GM23248 (cell line): ENCODE data around the gene GPRIN1. TPM values are rescaled to one million over a fixed set of nuclear protein-coding genes. Genes with fewer than 3 reads are reported as not detected.
A peak's percentile ranks its signal among the peaks of the same experiment; 100 is the strongest.

Experiments used
- DNase-seq: peaks from one replicate; pipeline ENCODE4 v3.0.0-alpha.2; 2015
- H2AFZ ChIP-seq: fragments of 200-600 bp; sonication (generic); 2 replicates; pipeline ENCODE4 v1.6.1; 2016; ENCODE audit warnings: antibody characterized with exemption
- H3F3A ChIP-seq: fragments of 200-600 bp; sonication (generic); 2 replicates; pipeline ENCODE4 v1.6.1; 2016; ENCODE audit warnings: mild to moderate bottlenecking, antibody characterized with exemption, mixed run types; ENCODE audit not compliant: insufficient read depth
- H3K27ac ChIP-seq: fragments of 200-600 bp; sonication (generic); 2 replicates; pipeline ENCODE4 v1.5.1; 2016; ENCODE audit warnings: mild to moderate bottlenecking
- H3K27me3 ChIP-seq: fragments of 200-600 bp; sonication (generic); replicated peaks from 2 replicates; pipeline ENCODE4 v1.6.1; 2016; ENCODE audit warnings: mild to moderate bottlenecking; ENCODE audit not compliant: insufficient read depth
- H3K36me3 ChIP-seq: fragments of 200-600 bp; sonication (generic); 2 replicates; pipeline ENCODE4 v1.6.1; 2016; ENCODE audit warnings: low read depth, mild to moderate bottlenecking
- H3K4me1 ChIP-seq: fragments of 200-600 bp; sonication (generic); 2 replicates; pipeline ENCODE4 v1.6.1; 2016; ENCODE audit warnings: mild to moderate bottlenecking; ENCODE audit not compliant: insufficient read depth
- H3K4me2 ChIP-seq: fragments of 200-600 bp; sonication (generic); one replicate; pipeline ENCODE4 v1.6.1; 2016; ENCODE audit warnings: mild to moderate bottlenecking; ENCODE audit not compliant: unreplicated experiment
- H3K4me3 ChIP-seq: fragments of 200-600 bp; sonication (generic); 2 replicates; pipeline ENCODE4 v1.5.1; 2016; ENCODE audit warnings: mild to moderate bottlenecking
- H3K79me2 ChIP-seq: fragments of 200-600 bp; sonication (generic); 2 replicates; pipeline ENCODE4 v1.6.1; 2016; ENCODE audit warnings: mild to moderate bottlenecking; ENCODE audit not compliant: insufficient read depth
- H3K9ac ChIP-seq: fragments of 200-600 bp; sonication (generic); 2 replicates; pipeline ENCODE4 v1.6.1; 2016; ENCODE audit warnings: mild to moderate bottlenecking
- H3K9me2 ChIP-seq: fragments of 200-600 bp; sonication (generic); 2 replicates; pipeline ENCODE4 v1.6.1; 2016; ENCODE audit warnings: mixed run types, mild to moderate bottlenecking, moderate library complexity; ENCODE audit not compliant: insufficient read depth
- H3K9me3 ChIP-seq: fragments of 200-600 bp; sonication (generic); one replicate; pipeline ENCODE4 v1.6.1; 2017; ENCODE audit warnings: low read depth
- H4K20me1 ChIP-seq: fragments of 200-600 bp; sonication (generic); 2 replicates; pipeline ENCODE4 v1.6.0; 2016; ENCODE audit not compliant: insufficient read depth
- EZH2 ChIP-seq: fragments of 200-600 bp; sonication (generic); IDR thresholded peaks from 2 replicates; pipeline ENCODE4 v1.6.1; 2018; ENCODE audit warnings: antibody characterized with exemption, mild to moderate bottlenecking; ENCODE audit not compliant: insufficient read depth, poor library complexity, severe bottlenecking
- EZH2phosphoT487 ChIP-seq: fragments of 200-600 bp; sonication (generic); IDR thresholded peaks from 2 replicates; pipeline ENCODE4 v1.6.1; 2018; ENCODE audit warnings: antibody characterized with exemption, moderate library complexity, mild to moderate bottlenecking, low read depth; ENCODE audit not compliant: insufficient read depth
- WGBS, 2 experiments: methylation state at CpG; one replicate each; pipeline ENCODE4 v1.1.6; 2015 to 2017; ENCODE audit warnings: low lambda C conversion rate in 2 of 2, low coverage in 1 of 2; ENCODE audit errors: missing lambda C conversion rate in 2 of 2; 5-methylcytosine and 5-hydroxymethylcytosine counted together
- in situ Hi-C: fragments of 300-500 bp; cut with MboI; formaldehyde crosslinking; loops from 2 replicates; pipeline ENCODE4 v1.15.0; 2020
- polyA plus RNA-seq: library from polyadenylated mRNA; unstranded; fragments of >200 nt; fragmentation: Nextera tagmentation; extraction: Ambion mirVana; gene quantifications from 2 replicates; pipeline ENCODE4 v1.2.1, GENCODE V29; 2016
- total RNA-seq: library from RNA; depleted of rRNA; stranded (reverse); fragments of >200 nt; shearing (Covaris generic); gene quantifications from 2 replicates; pipeline ENCODE4 v1.2.3, GENCODE V29; 2014

The GPRIN1 gene
- total and polyA plus RNA-seq, 2 experiments from 2014 or later = 1.2 to 4.8 TPM

DNA sequence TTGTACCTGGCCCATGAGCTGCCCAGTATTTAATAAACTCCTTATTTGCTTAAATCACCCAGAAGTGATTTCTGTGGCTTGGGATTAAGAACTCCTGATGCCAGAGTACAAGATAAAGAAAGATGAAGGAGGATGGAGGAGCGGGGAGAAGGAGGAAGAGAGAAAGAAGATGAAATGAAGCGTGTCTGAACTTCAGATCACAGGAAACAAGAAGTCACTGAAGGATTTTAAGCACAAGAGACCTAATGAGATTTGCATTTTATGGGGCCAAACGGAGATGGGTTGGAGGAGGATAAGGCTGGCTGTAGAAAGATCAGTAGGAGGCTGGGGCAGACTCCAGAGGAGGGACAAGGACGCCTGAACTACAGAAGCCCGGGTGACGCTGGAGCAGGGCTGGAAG, 23.6 kb upstream of the GPRIN1 start:
- TF ChIP-seq EZH2 (no peak), EZH2phosphoT487 (no peak)
- peaks cover 65% of the 10 kb centered on the region for H3K27me3 ChIP-seq
- H2AFZ ChIP-seq = no peak overlapping the region
- in situ Hi-C loops = no loop called here
- 7 to 8% methylated on average over 6 of the region's 6 CpGs for WGBS, 2 experiments
- H3K4me3 ChIP-seq = no peak overlapping the region
- no peaks in the 10 kb centered on the region for H3K9me3 ChIP-seq
- no peak overlapping the region for H3K4me2 ChIP-seq
- H3K27ac ChIP-seq = no peak overlapping the region
- no peaks in the 10 kb centered on the region for H3F3A ChIP-seq
- H3K4me1 ChIP-seq = no peaks in the 10 kb centered on the region
- H3K36me3 ChIP-seq = no peaks in the 10 kb centered on the region
- DNase-seq = no peak
- H3K9me2 ChIP-seq = no peaks in the 10 kb centered on the region
- H3K79me2 ChIP-seq = no peaks in the 10 kb centered on the region
- no peaks in the 10 kb centered on the region for H4K20me1 ChIP-seq
- H3K9ac ChIP-seq = no peak overlapping the region

DNA sequence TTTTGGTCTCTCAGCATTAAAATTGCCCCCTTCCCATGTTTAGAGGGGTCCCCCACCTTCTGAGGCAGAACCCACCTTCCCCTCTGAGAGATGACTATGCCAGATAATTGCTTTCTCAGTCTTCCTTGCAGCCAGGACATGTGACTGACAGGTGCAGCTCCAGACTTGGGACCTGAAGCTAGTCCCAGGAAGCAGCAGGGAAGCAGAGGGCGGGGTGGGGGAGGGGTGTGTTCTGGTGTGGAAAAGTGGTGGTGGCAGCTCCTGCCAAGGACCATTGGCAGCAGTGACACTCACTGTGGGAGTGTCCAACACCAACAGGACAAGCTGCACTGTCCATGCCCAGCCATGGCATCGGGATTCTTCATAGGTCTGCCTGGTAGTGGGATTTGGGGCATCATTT, 22.8 kb upstream of the GPRIN1 start:
- in situ Hi-C loops = no loop called here
- H3K9me3 ChIP-seq = no peaks in the 10 kb centered on the region
- no peaks in the 10 kb centered on the region for H3K4me1 ChIP-seq
- H4K20me1 ChIP-seq = no peaks in the 10 kb centered on the region
- no peaks in the 10 kb centered on the region for H3K36me3 ChIP-seq
- H3K4me3 ChIP-seq = no peak overlapping the region
- no peak overlapping the region for H3K27ac ChIP-seq
- no peaks in the 10 kb centered on the region for H3F3A ChIP-seq
- H3K79me2 ChIP-seq = no peaks in the 10 kb centered on the region
- 41 to 70% methylated on average over 2 of the region's 2 CpGs for WGBS, 2 experiments
- H3K9ac ChIP-seq = no peak overlapping the region
- H3K9me2 ChIP-seq = no peaks in the 10 kb centered on the region
- DNase-seq = no peak
- TF ChIP-seq EZH2phosphoT487 = no peak
- no peak for TF ChIP-seq EZH2
- H3K27me3 ChIP-seq = peaks cover 58% of the 10 kb centered on the region
- H2AFZ ChIP-seq = no peak overlapping the region
- no peak overlapping the region for H3K4me2 ChIP-seq

DNA sequence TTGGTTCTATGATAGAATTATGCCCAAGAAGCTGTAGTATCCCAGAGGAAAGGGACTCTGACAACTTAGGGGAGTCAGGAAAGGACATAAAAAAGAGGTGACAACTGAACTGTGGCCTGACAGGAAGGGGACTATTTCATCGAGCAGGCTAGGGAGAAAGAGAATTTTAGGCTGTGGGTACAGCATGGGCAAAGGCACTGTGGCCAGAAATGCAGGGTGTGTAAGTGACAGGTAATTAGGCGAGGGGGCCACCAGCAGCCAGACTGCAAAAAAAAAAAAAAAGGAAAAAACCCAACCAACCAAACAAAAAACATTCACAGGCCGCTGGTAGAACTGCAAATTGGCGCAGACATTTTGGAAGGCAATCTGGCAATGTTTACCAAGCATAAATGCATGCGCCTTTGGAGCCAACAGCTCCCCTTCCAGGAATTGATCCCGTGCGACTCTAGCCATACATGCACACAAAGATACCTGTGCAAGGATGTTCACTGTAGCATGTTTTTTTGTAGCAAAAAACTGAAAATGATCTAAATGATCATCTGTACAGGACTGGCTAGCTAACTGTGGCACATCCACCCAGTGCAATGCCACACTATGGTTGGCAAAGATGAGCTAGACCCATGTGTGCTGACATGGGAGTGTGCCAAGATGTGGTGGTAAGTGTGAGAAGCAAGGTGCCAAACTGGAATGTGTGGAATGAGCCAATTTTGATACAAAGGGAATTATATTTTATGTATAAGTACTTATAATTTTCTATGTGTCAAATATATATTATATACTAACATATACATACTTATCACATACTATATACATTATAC, 21.6 kb upstream of the GPRIN1 start:
- no peak overlapping the region for H3K9ac ChIP-seq
- no peak overlapping the region for H2AFZ ChIP-seq
- no peaks in the 10 kb centered on the region for H3K4me1 ChIP-seq
- H3K27me3 ChIP-seq = peaks cover 56% of the 10 kb centered on the region
- H3K4me3 ChIP-seq = no peak overlapping the region
- no peaks in the 10 kb centered on the region for H3K79me2 ChIP-seq
- no peaks in the 10 kb centered on the region for H3K9me2 ChIP-seq
- in situ Hi-C loops = no loop called here
- H3K36me3 ChIP-seq = no peaks in the 10 kb centered on the region
- DNase-seq = no peak
- H3K27ac ChIP-seq = no peak overlapping the region
- no peaks in the 10 kb centered on the region for H3F3A ChIP-seq
- no peak overlapping the region for H3K4me2 ChIP-seq
- WGBS, 2 experiments = 64 to 68% methylated on average over 7 of the region's 7 CpGs
- TF ChIP-seq EZH2phosphoT487 (no peak), EZH2 (no peak)
- H4K20me1 ChIP-seq = no peaks in the 10 kb centered on the region
- H3K9me3 ChIP-seq = no peaks in the 10 kb centered on the region

DNA sequence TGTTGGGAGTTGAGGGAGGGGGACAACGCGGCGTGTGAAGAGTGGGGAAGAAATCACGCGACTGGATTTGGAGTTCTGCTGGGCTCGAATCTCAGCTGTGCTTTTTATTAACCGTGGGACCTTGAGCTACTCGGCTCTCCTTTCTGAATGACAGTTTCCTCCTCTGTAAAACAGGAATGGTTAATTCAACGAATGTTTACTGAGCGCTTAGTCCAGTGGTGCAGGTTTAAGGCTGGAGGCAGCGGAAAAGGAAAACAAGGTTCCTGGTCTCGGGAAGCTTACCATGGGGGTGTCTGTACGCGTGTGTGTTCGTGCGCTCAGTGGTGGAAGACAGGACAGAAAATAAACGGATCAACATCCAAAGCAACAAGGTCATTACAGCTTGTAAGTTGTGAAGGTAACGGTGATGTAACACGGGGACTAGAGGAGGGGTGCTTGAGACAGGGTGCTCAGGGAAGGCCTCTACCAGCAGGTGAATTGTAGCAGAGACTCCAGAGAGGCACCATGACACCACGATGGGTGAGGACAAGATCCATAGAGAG, 20.8 kb upstream of the GPRIN1 start:
- 10 to 13% methylated on average over 20 of the region's 20 CpGs for WGBS, 2 experiments
- Histone ChIP-seq H3K4me3 (peak overlapping the region; percentile 67), H2AFZ (peak overlapping the region; percentile 50; the same call in 1 of the 2 replicates), H3K9ac (no peak overlapping the region), H3F3A (no peaks in the 10 kb centered on the region), H3K36me3 (no peaks in the 10 kb centered on the region), H3K9me2 (no peaks in the 10 kb centered on the region), H3K79me2 (no peaks in the 10 kb centered on the region), H4K20me1 (no peaks in the 10 kb centered on the region), H3K27me3 (peaks cover 56% of the 10 kb centered on the region), H3K27ac (no peak overlapping the region), H3K4me1 (no peaks in the 10 kb centered on the region), H3K9me3 (no peaks in the 10 kb centered on the region), H3K4me2 (peak overlapping the region; percentile 72)
- in situ Hi-C loops = no loop called here
- DNase-seq = no peak
- no peak for TF ChIP-seq EZH2phosphoT487
- no peak for TF ChIP-seq EZH2
